ENCODE data around the gene MTCL1.

Gene MTCL1

DNA sequence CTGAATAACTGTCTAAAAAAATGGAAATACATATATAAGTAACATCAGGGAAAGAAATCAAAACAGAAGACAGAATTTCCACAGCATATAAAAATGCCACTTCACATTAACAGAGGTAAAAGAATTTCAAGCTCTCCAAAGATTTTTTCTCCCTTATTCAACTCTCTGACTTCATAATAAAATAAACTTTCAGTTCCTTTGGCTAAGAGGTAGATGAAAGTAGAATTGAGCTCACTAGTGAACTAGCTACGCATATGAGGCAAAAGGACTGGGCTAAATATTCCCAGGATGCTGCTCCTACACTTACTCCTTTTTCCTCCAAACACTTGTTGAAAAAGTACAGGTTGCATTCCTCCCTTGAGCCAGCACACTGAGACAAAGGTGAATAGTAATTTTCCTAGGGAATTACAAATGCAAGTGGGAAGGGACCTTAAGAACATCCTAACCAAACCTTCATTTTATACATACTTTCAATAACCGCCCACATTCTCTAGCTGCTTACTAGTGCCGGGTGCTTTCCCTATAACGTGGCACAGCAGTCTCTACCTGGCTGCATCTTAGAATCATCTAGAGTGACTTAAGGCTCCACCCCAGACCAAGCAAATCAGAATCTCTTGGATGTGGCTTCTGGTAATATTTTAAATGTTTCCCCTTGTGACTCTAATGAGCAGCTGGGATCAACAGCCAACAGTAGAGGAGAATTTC lies 136.6 kb downstream of the MTCL1 start:
- Mint-ChIP-seq H3K9me3 (peaks cover 9% of the 10 kb centered on the region), H3K27me3 (peaks cover 26% of the 10 kb centered on the region), H3K36me3 (peaks cover 6% of the 10 kb centered on the region), H3K4me3 (no peak overlapping the region), H3K27ac (no peak overlapping the region), H3K4me1 (no peaks in the 10 kb centered on the region)
- ATAC-seq, result no peak

DNA sequence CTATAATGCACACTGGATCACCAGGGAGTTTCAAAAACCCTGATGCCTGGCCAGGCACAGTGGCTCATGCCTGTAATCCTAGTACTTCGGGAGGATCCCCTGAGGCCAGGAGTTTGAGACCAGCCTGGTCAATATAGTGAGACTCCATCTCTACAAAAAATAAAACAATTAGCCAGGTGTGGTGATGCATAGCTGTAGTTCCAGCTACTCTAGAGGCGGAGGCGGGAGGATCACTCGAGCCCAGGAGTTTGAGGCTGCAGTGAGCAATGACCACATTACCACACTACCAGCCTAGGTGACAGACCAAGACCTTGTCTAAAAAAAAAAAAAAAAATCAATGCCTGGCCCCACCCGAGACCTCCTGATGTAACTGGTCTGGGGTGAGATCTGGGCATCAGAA lies 137.2 kb downstream of the MTCL1 start:
- no peaks in the 10 kb centered on the region for H3K4me1 Mint-ChIP-seq
- no peak overlapping the region for H3K27ac Mint-ChIP-seq
- no peak for ATAC-seq
- peaks cover 26% of the 10 kb centered on the region for H3K27me3 Mint-ChIP-seq
- H3K9me3 Mint-ChIP-seq, result peaks cover 3% of the 10 kb centered on the region
- H3K4me3 Mint-ChIP-seq, result no peak overlapping the region
- peaks cover under 1% of the 10 kb centered on the region for H3K36me3 Mint-ChIP-seq

DNA sequence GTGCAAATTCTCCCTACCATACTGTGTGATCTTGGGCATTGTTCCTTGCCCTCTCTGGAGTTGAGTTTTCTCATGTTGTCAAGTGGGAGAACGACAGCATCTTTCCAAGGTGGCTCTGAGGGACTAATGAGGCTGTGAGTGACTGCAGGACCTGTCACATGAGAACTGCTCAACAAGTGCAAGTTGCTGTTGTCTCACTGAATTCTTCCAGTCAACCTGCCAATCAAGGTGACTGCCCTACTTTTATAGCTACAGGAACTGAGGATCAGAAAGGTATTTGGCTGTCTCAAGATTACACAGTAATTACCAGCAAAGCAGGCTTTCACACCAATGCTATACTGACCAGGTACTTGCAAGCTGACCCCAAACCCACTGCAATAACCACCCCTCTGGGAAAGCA lies 137.6 kb downstream of the MTCL1 start:
- Mint-ChIP-seq H3K36me3 (no peaks in the 10 kb centered on the region), H3K4me1 (no peaks in the 10 kb centered on the region), H3K27me3 (peaks cover 26% of the 10 kb centered on the region), H3K9me3 (peaks cover 2% of the 10 kb centered on the region), H3K4me3 (no peak overlapping the region), H3K27ac (no peak overlapping the region)
- no peak for ATAC-seq

DNA sequence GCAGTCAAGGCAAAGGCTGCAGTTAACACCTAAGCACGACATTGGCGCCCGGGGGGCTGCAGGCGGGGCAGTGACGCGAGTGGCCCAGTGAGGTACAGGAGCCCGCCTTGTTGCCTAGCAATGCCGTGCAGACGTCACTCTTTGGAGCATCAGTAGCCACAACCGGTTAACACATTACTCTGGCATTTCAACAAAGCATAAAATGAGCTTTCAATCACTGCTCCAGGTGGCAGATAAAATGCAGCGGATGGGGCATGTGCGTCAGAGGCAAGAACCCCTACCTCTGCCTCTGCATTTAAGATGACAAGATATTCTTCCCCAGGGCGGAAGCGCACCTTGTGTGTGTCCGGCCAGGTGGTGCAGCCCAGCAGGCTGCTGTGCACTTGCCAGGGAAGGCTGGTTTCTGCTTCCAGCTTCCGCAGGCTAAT lies 139.4 kb downstream of the MTCL1 start:
- Mint-ChIP-seq H3K4me1 (no peaks in the 10 kb centered on the region), H3K4me3 (no peak overlapping the region), H3K9me3 (no peaks in the 10 kb centered on the region), H3K27ac (no peak overlapping the region), H3K27me3 (peaks cover 26% of the 10 kb centered on the region), H3K36me3 (no peaks in the 10 kb centered on the region)
- no peak for ATAC-seq

DNA sequence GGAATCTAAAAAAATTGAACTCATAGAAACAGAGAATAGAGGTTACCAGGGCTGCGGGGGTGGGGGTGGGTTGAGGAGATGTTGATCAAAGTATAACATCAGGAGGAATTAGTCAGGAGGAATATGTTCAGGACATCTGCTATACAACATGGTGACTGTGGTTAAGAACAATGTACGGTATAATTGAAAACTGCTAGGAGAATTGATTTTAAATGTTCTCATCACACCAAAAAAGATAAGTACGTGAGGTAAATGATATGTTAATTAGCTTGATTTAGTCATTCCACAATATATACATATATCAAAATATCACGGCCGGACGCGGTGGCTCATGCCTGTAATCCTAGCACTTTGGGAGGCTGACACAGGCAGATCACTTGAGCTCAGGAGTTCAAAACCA lies 140.2 kb downstream of the MTCL1 start:
- Mint-ChIP-seq H3K27me3 (peaks cover 26% of the 10 kb centered on the region), H3K4me1 (no peaks in the 10 kb centered on the region), H3K9me3 (peaks cover 6% of the 10 kb centered on the region), H3K27ac (no peak overlapping the region), H3K4me3 (no peak overlapping the region), H3K36me3 (no peaks in the 10 kb centered on the region)
- ATAC-seq, result no peak

DNA sequence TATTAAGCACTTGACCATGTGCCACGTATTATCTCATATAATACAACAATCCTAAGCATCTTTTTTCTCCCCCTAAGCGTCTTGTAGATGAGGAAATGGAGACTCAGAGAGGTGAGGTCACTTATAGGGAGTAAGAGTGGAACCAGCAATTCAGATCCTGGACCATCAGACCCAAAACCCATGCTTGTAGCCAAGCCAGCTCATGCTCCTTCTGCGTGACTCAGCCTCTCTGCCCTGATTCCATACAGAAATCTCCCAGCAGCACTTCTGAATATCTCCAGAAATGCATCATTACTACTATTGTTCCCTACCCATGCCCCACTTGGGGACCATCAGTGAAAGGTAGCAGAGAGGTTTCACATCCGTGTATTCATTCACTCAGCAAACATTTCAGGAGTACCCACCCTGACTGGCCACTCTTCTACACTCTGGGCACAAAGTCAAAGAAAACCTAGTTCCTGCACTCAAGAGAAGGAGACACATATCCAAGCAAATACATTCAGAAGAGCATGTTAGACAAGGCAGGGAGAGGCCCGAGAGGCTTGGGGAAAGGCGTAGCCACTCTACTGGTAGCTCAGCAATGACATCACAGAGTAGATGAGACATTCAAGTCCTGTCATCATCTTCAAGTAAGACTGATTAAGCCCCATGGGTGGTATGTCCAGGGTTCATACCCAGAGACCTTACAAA lies 141.9 kb downstream of the MTCL1 start:
- Mint-ChIP-seq H3K27ac (no peak overlapping the region), H3K9me3 (peaks cover 6% of the 10 kb centered on the region), H3K36me3 (no peaks in the 10 kb centered on the region), H3K4me3 (no peak overlapping the region), H3K4me1 (no peaks in the 10 kb centered on the region), H3K27me3 (peaks cover 21% of the 10 kb centered on the region)
- no peak for ATAC-seq

DNA sequence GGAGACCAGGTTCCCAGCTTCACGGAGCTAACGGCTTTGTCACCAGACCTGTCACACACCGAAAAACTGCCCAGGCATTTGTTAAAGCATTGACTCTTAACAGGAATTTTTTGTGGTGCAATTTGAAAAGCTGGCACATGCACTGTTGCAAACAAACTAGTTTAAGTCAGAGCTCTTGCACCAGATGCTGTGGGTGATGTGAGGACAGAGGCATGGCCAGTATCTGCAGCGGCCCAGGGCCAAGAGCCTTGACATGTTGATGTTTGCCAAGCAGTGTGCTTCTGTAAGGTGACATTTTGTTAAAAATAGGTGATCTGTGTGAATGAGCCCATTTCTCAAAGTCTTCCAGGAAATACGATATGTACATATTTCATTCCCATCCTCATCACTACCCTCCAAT lies 142.5 kb downstream of the MTCL1 start:
- H3K9me3 Mint-ChIP-seq, result peaks cover 6% of the 10 kb centered on the region
- no peak overlapping the region for H3K27ac Mint-ChIP-seq
- no peaks in the 10 kb centered on the region for H3K36me3 Mint-ChIP-seq
- peaks cover 17% of the 10 kb centered on the region for H3K27me3 Mint-ChIP-seq
- ATAC-seq, result no peak
- no peak overlapping the region for H3K4me3 Mint-ChIP-seq
- no peaks in the 10 kb centered on the region for H3K4me1 Mint-ChIP-seq

DNA sequence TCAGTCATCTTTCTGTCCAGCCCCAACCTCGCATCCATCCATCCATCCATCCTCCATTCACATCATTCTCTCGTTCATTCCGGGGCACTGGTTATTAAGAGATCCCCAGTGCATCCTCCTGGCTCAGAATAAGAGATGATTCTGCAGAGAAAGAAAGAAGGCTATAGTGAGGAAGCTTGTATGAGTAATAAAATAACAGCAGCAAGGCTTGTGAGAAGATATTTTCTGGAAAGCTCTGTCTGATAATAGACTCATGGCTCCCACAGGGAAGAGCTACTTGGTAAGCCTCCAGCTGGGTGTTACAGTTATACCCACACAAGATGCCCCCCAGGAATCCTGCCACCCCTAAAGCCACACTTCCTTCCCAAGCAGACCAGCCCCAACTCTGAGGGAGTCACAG lies 143.2 kb downstream of the MTCL1 start:
- Mint-ChIP-seq H3K4me1 (no peaks in the 10 kb centered on the region), H3K36me3 (no peaks in the 10 kb centered on the region), H3K27me3 (peaks cover 11% of the 10 kb centered on the region), H3K9me3 (peaks cover 6% of the 10 kb centered on the region), H3K4me3 (no peak overlapping the region), H3K27ac (no peak overlapping the region)
- no peak for ATAC-seq

DNA sequence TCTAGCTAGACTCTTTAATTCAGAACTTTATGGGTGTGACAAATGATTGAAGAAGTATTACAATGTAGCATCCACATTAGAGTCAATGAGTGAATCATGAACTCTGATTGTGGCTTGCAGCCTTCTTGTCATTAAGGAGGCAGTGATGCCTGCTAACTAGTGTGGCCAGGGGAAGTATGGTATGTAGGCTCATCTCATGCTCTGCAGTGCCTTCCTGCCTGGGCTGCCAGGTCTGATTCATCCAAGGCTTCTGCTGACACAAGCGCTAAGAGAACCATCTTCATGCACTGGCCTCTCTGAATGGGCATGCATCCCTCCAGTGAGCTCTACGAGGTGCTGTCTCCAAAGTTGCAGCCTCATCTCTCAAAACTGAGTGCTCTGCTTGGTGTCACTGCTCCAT lies 144.3 kb downstream of the MTCL1 start:
- Mint-ChIP-seq H3K36me3 (no peaks in the 10 kb centered on the region), H3K4me3 (no peak overlapping the region), H3K27ac (no peak overlapping the region), H3K4me1 (no peaks in the 10 kb centered on the region), H3K9me3 (peaks cover 6% of the 10 kb centered on the region), H3K27me3 (no peaks in the 10 kb centered on the region)
- ATAC-seq, result no peak

DNA sequence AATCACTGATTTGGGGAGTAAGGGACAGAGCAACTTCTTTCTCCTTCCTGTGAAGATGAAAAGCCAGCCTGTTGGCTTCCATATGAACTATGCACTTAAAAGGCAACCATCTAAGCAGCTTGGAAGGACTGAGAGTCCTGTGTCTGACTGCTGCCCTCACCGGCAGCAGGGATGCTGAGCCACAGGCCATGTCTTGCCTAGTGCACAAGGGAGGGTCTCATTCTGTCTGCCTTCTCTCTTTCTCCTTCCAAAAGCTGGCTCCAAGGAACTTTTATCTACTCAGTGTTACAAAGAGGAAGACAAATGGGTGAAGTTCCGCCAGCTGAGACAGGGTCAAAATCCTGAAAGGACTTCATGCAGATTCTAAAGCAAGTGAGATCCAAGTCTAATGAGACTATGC lies 146.3 kb downstream of the MTCL1 start:
- H3K9me3 Mint-ChIP-seq, result peaks cover 6% of the 10 kb centered on the region
- no peak for ATAC-seq
- H3K4me3 Mint-ChIP-seq, result no peak overlapping the region
- no peaks in the 10 kb centered on the region for H3K27me3 Mint-ChIP-seq
- no peaks in the 10 kb centered on the region for H3K4me1 Mint-ChIP-seq
- no peak overlapping the region for H3K27ac Mint-ChIP-seq
- no peaks in the 10 kb centered on the region for H3K36me3 Mint-ChIP-seq

DNA sequence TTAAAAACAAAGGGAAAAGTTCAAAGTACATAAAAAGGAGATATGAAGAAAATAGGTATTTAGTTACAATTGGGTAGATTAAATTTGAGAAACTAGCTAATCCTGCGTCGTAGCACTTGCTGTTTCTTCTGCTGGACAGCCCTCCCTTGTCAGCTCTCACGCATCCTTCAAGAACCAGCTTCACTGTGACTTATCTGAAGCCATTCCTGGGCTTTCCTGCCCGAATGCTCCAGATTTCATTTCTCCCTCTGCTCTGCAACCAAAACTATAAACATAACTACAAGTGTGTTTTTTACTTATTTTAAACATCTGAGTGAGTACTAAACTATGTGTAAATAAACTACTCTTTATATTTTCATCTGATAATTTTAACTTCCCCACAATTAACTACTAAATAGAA lies 149.2 kb downstream of the MTCL1 start:
- H3K4me1 Mint-ChIP-seq, result no peaks in the 10 kb centered on the region
- no peak for ATAC-seq

DNA sequence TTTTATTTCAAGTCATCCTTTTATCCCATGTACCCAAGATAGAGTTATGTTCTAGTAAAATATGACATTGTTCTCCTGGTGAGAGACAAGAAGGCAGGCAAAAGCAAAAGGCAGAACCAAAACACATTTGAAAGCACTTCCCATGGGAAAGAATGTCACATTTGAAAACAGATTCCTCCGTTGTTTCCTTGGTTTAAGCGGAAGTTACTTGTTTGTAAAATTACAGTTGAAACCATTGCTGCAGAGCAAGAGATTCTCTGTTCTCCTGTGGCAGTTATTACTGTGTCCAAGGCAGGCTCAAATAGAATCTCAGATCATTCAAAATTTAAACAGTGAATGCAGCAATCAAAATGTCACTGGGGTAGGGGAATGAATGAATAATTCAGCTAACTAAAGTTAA lies 149.6 kb downstream of the MTCL1 start:
- H3K27ac Mint-ChIP-seq, result no peak overlapping the region
- peaks cover 6% of the 10 kb centered on the region for H3K9me3 Mint-ChIP-seq
- H3K4me3 Mint-ChIP-seq, result no peak overlapping the region
- ATAC-seq, result no peak
- no peaks in the 10 kb centered on the region for H3K27me3 Mint-ChIP-seq
- H3K36me3 Mint-ChIP-seq, result no peaks in the 10 kb centered on the region
- no peaks in the 10 kb centered on the region for H3K4me1 Mint-ChIP-seq

More for the DNA sequence above, 149.2 kb downstream of the MTCL1 start:
- Mint-ChIP-seq H3K27ac (no peak overlapping the region), H3K27me3 (no peaks in the 10 kb centered on the region), H3K36me3 (no peaks in the 10 kb centered on the region), H3K9me3 (peaks cover 6% of the 10 kb centered on the region), H3K4me3 (no peak overlapping the region)

DNA sequence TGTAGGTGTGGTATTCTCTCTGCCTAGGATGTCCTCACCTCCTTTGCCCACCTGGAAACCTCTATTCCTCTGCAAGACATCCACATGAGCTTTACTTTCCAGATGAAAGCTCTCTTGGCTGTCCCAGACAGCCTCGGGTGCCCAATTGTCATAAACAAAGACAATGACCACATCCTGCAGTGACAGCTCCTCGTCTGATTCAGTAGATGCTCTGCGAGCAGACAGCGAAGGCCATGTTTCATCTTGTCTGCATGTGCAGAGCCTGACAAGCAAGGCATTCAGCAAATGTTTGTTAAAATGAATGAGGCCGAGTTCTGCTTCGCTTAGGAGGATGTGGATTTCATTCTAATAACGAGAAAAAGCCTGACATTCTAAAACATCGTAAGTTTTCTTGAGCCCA lies 150.9 kb downstream of the MTCL1 start:
- H3K27ac Mint-ChIP-seq, result no peak overlapping the region
- no peaks in the 10 kb centered on the region for H3K9me3 Mint-ChIP-seq
- no peaks in the 10 kb centered on the region for H3K36me3 Mint-ChIP-seq
- no peaks in the 10 kb centered on the region for H3K27me3 Mint-ChIP-seq
- ATAC-seq, result no peak
- no peak overlapping the region for H3K4me3 Mint-ChIP-seq
- no peaks in the 10 kb centered on the region for H3K4me1 Mint-ChIP-seq

DNA sequence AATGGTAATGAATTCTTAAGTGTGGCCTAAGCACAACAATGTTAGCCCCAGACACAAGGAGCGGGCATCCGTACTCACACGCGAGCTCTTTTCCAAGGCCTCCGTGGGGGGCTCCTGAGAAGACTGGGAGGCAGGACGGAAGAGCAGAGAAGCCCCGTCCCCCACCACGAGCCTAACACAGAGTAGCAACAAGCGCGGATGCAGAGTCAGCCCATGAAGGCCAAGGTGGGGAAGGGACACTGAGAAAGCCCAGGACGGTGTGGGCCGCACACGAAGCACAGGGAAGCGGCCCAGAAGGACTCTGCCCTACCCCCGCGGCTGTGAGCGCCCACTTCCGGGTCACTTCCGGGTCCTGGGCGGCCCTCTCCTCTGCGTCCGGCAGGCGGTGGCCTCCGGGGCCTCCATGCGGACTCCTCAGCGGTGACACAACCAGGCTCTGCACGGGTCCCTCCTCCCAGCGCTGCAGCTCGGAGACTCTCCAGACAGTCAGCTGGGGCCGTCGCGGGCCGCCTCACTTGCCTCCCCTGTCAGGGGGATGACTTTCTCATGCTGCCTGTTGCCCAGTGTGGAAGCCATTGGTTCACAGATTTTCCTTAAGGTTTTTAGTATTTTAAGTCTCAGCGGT lies 151.5 kb downstream of the MTCL1 start:
- Mint-ChIP-seq H3K27ac (no peak overlapping the region), H3K4me1 (no peaks in the 10 kb centered on the region), H3K9me3 (no peaks in the 10 kb centered on the region), H3K4me3 (no peak overlapping the region), H3K36me3 (no peaks in the 10 kb centered on the region), H3K27me3 (no peaks in the 10 kb centered on the region)
- no peak for ATAC-seq

DNA sequence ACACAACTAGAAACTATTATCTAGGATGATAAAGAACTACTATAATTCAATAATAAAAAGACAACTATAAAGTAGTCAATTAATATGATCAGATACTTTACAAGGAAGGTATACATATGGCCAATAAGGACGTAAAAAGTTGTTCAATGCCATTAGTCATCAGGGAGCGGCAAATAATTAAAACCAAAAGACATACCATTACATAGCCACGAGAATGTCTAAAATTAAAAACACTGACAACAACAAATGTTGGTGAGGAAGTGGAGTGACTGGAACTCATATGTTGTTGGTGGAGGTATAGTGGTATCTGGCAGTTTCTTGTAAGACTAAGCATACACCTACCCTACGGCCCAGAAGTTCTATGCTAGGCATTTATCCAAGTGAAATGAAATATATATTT lies 152.4 kb downstream of the MTCL1 start:
- no peaks in the 10 kb centered on the region for H3K9me3 Mint-ChIP-seq
- no peak for ATAC-seq
- H3K36me3 Mint-ChIP-seq, result no peaks in the 10 kb centered on the region
- no peaks in the 10 kb centered on the region for H3K4me1 Mint-ChIP-seq
- no peaks in the 10 kb centered on the region for H3K27me3 Mint-ChIP-seq
- no peak overlapping the region for H3K4me3 Mint-ChIP-seq
- no peak overlapping the region for H3K27ac Mint-ChIP-seq
